ENCODE results near the gene LPAR2.

- TF ChIP-seq CTCF (IDR thresholded peaks at IDR 0.05; ENCODE audit: insufficient read depth, low read length, poor library complexity, severe bottlenecking) (no peak), EZH2phosphoT487 (conservative IDR thresholded peaks at IDR 0.05; ENCODE audit: low read length) (no peak)
Observed at GRCh38 chr19:19670070-19670551, 42.1 kb upstream of the LPAR2 start.
